ENCODE results near the gene ARHGEF6.

ARHGEF6 gene

GRCh38 chrX:136714626-136715599 is 65.8 kb downstream of the ARHGEF6 start:
- DNase-seq (ENCODE audit: low spot score in 2 of 2) (no peak), ATAC-seq (ENCODE audit: low read depth) (peak; percentile 89)
- Mint-ChIP-seq H3K36me3 (peaks cover 2% of the 10 kb centered on the region), H3K4me3 (peak overlapping the region; percentile 70), H3K4me1 (peaks cover 18% of the 10 kb centered on the region), H3K27me3 (no peaks in the 10 kb centered on the region), H3K27ac (peak overlapping the region; percentile 74), H3K9me3 (no peaks in the 10 kb centered on the region)

- no peak overlapping the region for H3K4me3 Mint-ChIP-seq
- H3K36me3 Mint-ChIP-seq: peaks cover 5% of the 10 kb centered on the region
- peaks cover 18% of the 10 kb centered on the region for H3K4me1 Mint-ChIP-seq
Observed at GRCh38 chrX:136712650-136713310, 68.0 kb downstream of the ARHGEF6 start.

GRCh38 chrX:136711147-136711546 is 69.6 kb downstream of the ARHGEF6 start:
- DNase-seq (ENCODE audit: low spot score in 2 of 2): no peak
- H3K36me3 Mint-ChIP-seq: peaks cover 6% of the 10 kb centered on the region
- H3K27ac Mint-ChIP-seq: peak overlapping the region; percentile 98
- H3K9me3 Mint-ChIP-seq: no peaks in the 10 kb centered on the region
- no peaks in the 10 kb centered on the region for H3K27me3 Mint-ChIP-seq
- ATAC-seq (ENCODE audit: low read depth): no peak
- peaks cover 11% of the 10 kb centered on the region for H3K4me1 Mint-ChIP-seq
- H3K4me3 Mint-ChIP-seq: peak overlapping the region; percentile 9

More at GRCh38 chrX:136712650-136713310, 68.0 kb downstream of the ARHGEF6 start:
- Mint-ChIP-seq H3K9me3 (no peaks in the 10 kb centered on the region), H3K27me3 (no peaks in the 10 kb centered on the region), H3K27ac (no peak overlapping the region)
- DNase-seq (ENCODE audit: low spot score in 2 of 2): no peak
- no peak for ATAC-seq (ENCODE audit: low read depth)

DNA sequence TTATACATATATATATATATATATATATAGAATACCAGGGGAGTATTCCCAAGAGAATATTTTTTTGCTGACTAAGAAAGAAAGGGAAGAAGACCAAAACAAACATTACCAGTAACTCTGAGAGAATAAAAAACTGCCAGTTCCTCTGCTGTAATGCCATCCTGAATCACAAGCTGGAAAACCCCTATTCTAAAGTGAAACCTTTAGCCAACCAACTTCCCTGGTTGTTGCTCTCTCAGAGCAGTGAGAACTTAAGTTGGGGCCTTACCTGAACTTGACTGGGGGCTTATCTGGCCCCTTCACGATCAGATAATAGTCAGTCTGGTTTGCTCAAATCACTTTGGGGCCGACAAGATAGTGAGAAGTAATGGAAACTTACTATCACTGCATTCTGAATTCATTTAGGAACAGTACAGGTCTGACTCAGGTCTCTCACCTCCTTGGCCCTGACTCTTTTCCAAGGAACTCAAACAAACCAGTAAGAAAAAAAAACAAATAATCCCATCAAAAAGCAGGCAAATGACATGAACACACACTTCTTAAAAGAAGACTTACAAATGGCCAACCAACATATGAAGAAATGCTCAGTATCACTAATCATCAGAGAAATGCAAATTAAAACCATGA is 70.3 kb downstream of the ARHGEF6 start:
- Mint-ChIP-seq H3K27me3 (no peaks in the 10 kb centered on the region), H3K4me3 (peak overlapping the region; percentile 59), H3K36me3 (peaks cover 6% of the 10 kb centered on the region), H3K9me3 (no peaks in the 10 kb centered on the region), H3K4me1 (peaks cover 11% of the 10 kb centered on the region), H3K27ac (peak overlapping the region; percentile 98)
- ATAC-seq (ENCODE audit: low read depth) (peak; percentile 76), DNase-seq (ENCODE audit: low spot score in 2 of 2) (no peak)

- DNase-seq (ENCODE audit: low spot score in 2 of 2): no peak
- peaks cover 13% of the 10 kb centered on the region for H3K36me3 Mint-ChIP-seq
- no peaks in the 10 kb centered on the region for H3K9me3 Mint-ChIP-seq
- H3K4me1 Mint-ChIP-seq: peaks cover 6% of the 10 kb centered on the region
- ATAC-seq (ENCODE audit: low read depth): no peak
- H3K4me3 Mint-ChIP-seq: no peak overlapping the region
- no peaks in the 10 kb centered on the region for H3K27me3 Mint-ChIP-seq
- no peak overlapping the region for H3K27ac Mint-ChIP-seq
Observed at GRCh38 chrX:136708348-136708747, 72.4 kb downstream of the ARHGEF6 start.

DNA sequence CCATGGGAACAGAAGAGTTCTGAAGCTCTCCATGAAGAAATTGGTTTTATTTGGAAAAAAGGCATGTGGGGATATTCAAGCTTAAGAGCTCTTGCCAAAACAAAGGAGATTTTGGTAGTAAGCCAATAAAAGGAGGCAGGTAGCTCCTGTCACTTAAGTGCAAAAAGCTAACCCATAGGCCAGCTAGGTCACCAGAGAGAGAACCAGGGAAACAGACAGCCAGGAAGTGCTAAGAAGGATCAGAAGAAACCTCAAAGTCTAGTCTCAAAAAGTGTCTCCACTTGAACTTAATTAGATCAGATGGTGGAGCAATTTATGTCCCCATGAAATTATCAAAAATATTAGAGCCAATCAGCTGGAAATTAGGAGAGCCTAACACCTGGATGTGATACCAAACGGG is 83.6 kb downstream of the ARHGEF6 start:
- Mint-ChIP-seq H3K27me3 (no peaks in the 10 kb centered on the region), H3K27ac (no peak overlapping the region), H3K9me3 (peaks cover 9% of the 10 kb centered on the region), H3K4me1 (peaks cover 5% of the 10 kb centered on the region), H3K36me3 (peaks cover 16% of the 10 kb centered on the region), H3K4me3 (no peak overlapping the region)
- no peak for ATAC-seq (ENCODE audit: low read depth)
- no peak for DNase-seq (ENCODE audit: low spot score in 2 of 2)

GRCh38 chrX:136694431-136695087 is 86.2 kb downstream of the ARHGEF6 start:
- DNase-seq (ENCODE audit: low spot score in 2 of 2) (no peak), ATAC-seq (ENCODE audit: low read depth) (peak; percentile 59)
- H3K4me1 Mint-ChIP-seq: peaks cover 10% of the 10 kb centered on the region
- no peaks in the 10 kb centered on the region for H3K27me3 Mint-ChIP-seq
- peak overlapping the region; percentile 59 for H3K4me3 Mint-ChIP-seq
- H3K36me3 Mint-ChIP-seq: peaks cover 10% of the 10 kb centered on the region
- peak overlapping the region; percentile 89 for H3K27ac Mint-ChIP-seq
- H3K9me3 Mint-ChIP-seq: peaks cover 3% of the 10 kb centered on the region

- no peak overlapping the region for H3K4me3 Mint-ChIP-seq
- H3K9me3 Mint-ChIP-seq: no peaks in the 10 kb centered on the region
- no peaks in the 10 kb centered on the region for H3K27me3 Mint-ChIP-seq
- no peak overlapping the region for H3K27ac Mint-ChIP-seq
- peaks cover 10% of the 10 kb centered on the region for H3K4me1 Mint-ChIP-seq
- H3K36me3 Mint-ChIP-seq: peaks cover 11% of the 10 kb centered on the region
- no peak for ATAC-seq (ENCODE audit: low read depth)
- DNase-seq (ENCODE audit: low spot score in 2 of 2): no peak
Observed at GRCh38 chrX:136692271-136692670, 88.5 kb downstream of the ARHGEF6 start.

GRCh38 chrX:136691028-136691809 is 89.5 kb downstream of the ARHGEF6 start:
- Mint-ChIP-seq H3K36me3 (peaks cover 11% of the 10 kb centered on the region), H3K9me3 (no peaks in the 10 kb centered on the region), H3K4me1 (peaks cover 10% of the 10 kb centered on the region), H3K4me3 (no peak overlapping the region), H3K27me3 (no peaks in the 10 kb centered on the region), H3K27ac (no peak overlapping the region)
- ATAC-seq (ENCODE audit: low read depth) (peak; percentile 73), DNase-seq (ENCODE audit: low spot score in 2 of 2) (no peak)

DNA sequence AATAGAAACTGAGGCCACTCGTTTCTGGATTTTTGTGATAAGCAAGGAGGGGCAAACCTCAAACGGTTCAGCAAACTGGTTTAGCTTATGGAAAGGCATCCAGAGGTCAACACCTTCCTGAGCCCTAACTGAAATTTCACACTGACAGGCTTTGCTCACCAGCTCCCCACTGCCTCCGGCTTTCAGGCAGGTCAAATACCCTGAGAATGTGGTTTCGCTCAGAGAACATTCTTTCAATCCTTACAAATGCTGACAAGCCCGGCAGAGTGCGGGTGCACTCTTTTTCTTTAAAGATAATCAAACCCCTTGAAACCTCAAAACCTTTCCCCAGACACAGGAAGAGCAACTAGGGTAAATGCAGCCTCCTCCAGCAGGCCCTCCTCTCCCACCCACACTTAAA is 91.3 kb downstream of the ARHGEF6 start:
- ATAC-seq (ENCODE audit: low read depth) (no peak), DNase-seq (ENCODE audit: low spot score in 2 of 2) (no peak)
- peaks cover 8% of the 10 kb centered on the region for H3K4me1 Mint-ChIP-seq
- no peak overlapping the region for H3K4me3 Mint-ChIP-seq
- H3K9me3 Mint-ChIP-seq: no peaks in the 10 kb centered on the region
- H3K27ac Mint-ChIP-seq: no peak overlapping the region
- H3K36me3 Mint-ChIP-seq: peaks cover 11% of the 10 kb centered on the region
- no peaks in the 10 kb centered on the region for H3K27me3 Mint-ChIP-seq

DNA sequence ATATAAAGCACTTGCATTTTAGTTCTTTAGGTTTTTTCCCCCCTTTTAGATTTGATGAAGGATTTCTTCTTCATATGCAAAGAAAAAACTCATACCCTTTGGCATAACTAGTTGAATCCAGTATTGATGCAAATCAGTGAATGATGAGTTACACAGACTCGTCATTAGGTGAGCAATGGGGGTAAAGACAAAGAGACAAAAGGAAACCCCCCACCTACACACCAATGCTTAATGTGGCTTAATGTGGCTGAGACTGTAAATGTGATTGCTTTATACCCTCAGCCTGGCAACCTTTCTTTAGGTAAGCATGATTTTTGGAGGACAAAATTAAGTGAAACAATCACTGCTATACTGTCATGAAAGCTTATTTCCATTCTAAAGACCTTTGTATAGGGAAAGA is 93.3 kb downstream of the ARHGEF6 start:
- Mint-ChIP-seq H3K9me3 (no peaks in the 10 kb centered on the region), H3K27me3 (no peaks in the 10 kb centered on the region), H3K27ac (peak overlapping the region; percentile 62), H3K4me1 (peaks cover 5% of the 10 kb centered on the region), H3K36me3 (peaks cover 11% of the 10 kb centered on the region), H3K4me3 (no peak overlapping the region)
- ATAC-seq (ENCODE audit: low read depth): no peak
- no peak for DNase-seq (ENCODE audit: low spot score in 2 of 2)

DNA sequence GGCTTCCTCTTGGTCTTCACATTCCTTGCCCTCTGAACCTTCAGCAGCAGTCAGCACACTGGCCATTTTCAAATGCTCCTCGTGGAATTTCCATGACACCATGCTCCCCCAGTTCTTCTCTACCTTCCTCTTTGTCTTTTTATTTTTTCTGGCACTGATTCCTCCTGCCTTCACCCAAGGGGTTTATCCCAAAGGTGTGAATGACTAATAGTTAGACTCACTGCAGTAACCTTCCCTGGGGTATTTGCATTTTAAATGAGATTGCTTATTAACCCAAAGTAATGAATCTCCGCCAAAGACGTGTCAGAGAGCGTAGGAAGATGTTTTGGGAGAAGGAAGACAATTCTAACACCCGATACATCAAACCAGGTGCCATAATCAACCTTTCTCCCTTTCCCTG is 96.6 kb downstream of the ARHGEF6 start:
- Mint-ChIP-seq H3K27ac (no peak overlapping the region), H3K9me3 (no peaks in the 10 kb centered on the region), H3K4me1 (no peaks in the 10 kb centered on the region), H3K4me3 (no peak overlapping the region), H3K36me3 (peaks cover 10% of the 10 kb centered on the region), H3K27me3 (no peaks in the 10 kb centered on the region)
- DNase-seq (ENCODE audit: low spot score in 2 of 2) (no peak), ATAC-seq (ENCODE audit: low read depth) (no peak)

DNA sequence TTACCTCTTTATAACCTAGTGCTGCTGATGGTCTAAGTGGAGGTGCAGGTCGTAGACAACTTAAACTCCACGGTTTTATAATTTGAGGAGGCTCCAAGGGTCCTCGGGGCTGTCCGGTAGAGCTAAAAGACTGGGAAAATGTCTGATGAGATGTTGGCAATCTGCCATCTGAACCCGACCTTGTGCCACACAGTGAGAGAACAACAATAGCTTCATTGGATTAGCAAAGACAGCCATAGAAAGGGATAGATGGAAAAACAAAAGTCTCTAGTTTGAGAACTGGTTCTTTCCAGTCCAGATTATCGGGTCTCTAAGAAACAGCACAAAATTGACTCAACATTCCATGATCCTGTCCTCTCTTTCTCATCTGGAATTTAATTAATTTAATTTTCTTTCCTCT is 101.2 kb downstream of the ARHGEF6 start:
- Mint-ChIP-seq H3K4me3 (no peak overlapping the region), H3K4me1 (peaks cover 2% of the 10 kb centered on the region), H3K27me3 (no peaks in the 10 kb centered on the region), H3K27ac (no peak overlapping the region), H3K9me3 (no peaks in the 10 kb centered on the region), H3K36me3 (peaks cover 8% of the 10 kb centered on the region)
- ATAC-seq (ENCODE audit: low read depth) (no peak), DNase-seq (ENCODE audit: low spot score in 2 of 2) (no peak)
